Activated CD4-positive, alpha-beta T cell treated with anti-CD3 and anti-CD28 coated beads, Interleukin-2, Interleukin-4, amounts not matched to agents 100 ng/mL and 50 ng/mL, durations not matched to agents 16 hours and 8 hours (primary cell): Measurements from ENCODE around the gene ASPSCR1.

Experiments used
- DNase-seq: peaks from one replicate; pipeline ENCODE4 v3.0.0-alpha.2; 2020; ENCODE audit warnings: low spot score

ASPSCR1 gene

GRCh38 chr17:81983011-81983638 lies 5.7 kb downstream of the ASPSCR1 start:
- no peak for DNase-seq

- no peak for DNase-seq
Measured at GRCh38 chr17:81983639-81984373, 6.4 kb downstream of the ASPSCR1 start.

- no peak for DNase-seq
Measured at GRCh38 chr17:81984773-81985410, 7.5 kb downstream of the ASPSCR1 start.

GRCh38 chr17:81986606-81987005 lies 9.2 kb downstream of the ASPSCR1 start:
- DNase-seq, result no peak

- no peak for DNase-seq
Measured at GRCh38 chr17:81987161-81987770, 9.8 kb downstream of the ASPSCR1 start.

GRCh38 chr17:81990836-81991683 lies 13.6 kb downstream of the ASPSCR1 start:
- DNase-seq, result no peak

GRCh38 chr17:81991684-81992305 lies 14.4 kb downstream of the ASPSCR1 start:
- no peak for DNase-seq

- DNase-seq, result no peak
Measured at GRCh38 chr17:81992306-81993102, 15.1 kb downstream of the ASPSCR1 start.

- no peak for DNase-seq
Measured at GRCh38 chr17:81993729-81994592, 16.5 kb downstream of the ASPSCR1 start.

GRCh38 chr17:81994593-81995462 lies 17.4 kb downstream of the ASPSCR1 start:
- DNase-seq, result no peak

GRCh38 chr17:81995463-81996231 lies 18.2 kb downstream of the ASPSCR1 start:
- DNase-seq, result no peak

- DNase-seq, result no peak
Measured at GRCh38 chr17:81996232-81996756, 18.9 kb downstream of the ASPSCR1 start.

GRCh38 chr17:81996757-81997441 lies 19.5 kb downstream of the ASPSCR1 start:
- no peak for DNase-seq

- no peak for DNase-seq
Measured at GRCh38 chr17:81998212-81998611, 20.8 kb downstream of the ASPSCR1 start.

GRCh38 chr17:81998691-81999438 lies 21.4 kb downstream of the ASPSCR1 start:
- no peak for DNase-seq

- DNase-seq, result no peak
Measured at GRCh38 chr17:81999587-81999975, 22.2 kb downstream of the ASPSCR1 start.
